ENCODE measurements around the gene PJA2.

Gene PJA2

GRCh38 chr5:109349388-109349787, 60.4 kb downstream of the PJA2 start:
- no peak for FAIRE-seq

- FAIRE-seq = no peak
Measured at GRCh38 chr5:109347252-109347888, 62.4 kb downstream of the PJA2 start.

- no peak for FAIRE-seq
Measured at GRCh38 chr5:109345699-109346098, 64.1 kb downstream of the PJA2 start.

- FAIRE-seq = no peak
Measured at GRCh38 chr5:109340351-109340750, 69.4 kb downstream of the PJA2 start.

GRCh38 chr5:109335114-109335513, 74.7 kb downstream of the PJA2 start:
- FAIRE-seq = no peak

- no peak for FAIRE-seq
Measured at GRCh38 chr5:109334056-109334455, 75.7 kb downstream of the PJA2 start.

GRCh38 chr5:109329333-109330237, 80.2 kb downstream of the PJA2 start:
- FAIRE-seq = no peak

GRCh38 chr5:109328626-109329025, 81.1 kb downstream of the PJA2 start:
- FAIRE-seq = no peak

GRCh38 chr5:109327570-109327969, 82.2 kb downstream of the PJA2 start:
- no peak for FAIRE-seq

- FAIRE-seq = no peak
Measured at GRCh38 chr5:109326919-109327318, 82.9 kb downstream of the PJA2 start.

- no peak for FAIRE-seq
Measured at GRCh38 chr5:109325456-109325855, 84.3 kb downstream of the PJA2 start.

- no peak for FAIRE-seq
Measured at GRCh38 chr5:109324931-109325330, 84.8 kb downstream of the PJA2 start.

GRCh38 chr5:109324351-109324750, 85.4 kb downstream of the PJA2 start:
- FAIRE-seq = no peak

- no peak for FAIRE-seq
Measured at GRCh38 chr5:109322694-109323093, 87.1 kb downstream of the PJA2 start.

- no peak for FAIRE-seq
Measured at GRCh38 chr5:109319351-109319750, 90.4 kb downstream of the PJA2 start.

GRCh38 chr5:109318455-109319108, 91.2 kb downstream of the PJA2 start:
- no peak for FAIRE-seq

- FAIRE-seq = no peak
Measured at GRCh38 chr5:109316634-109317033, 93.1 kb downstream of the PJA2 start.

GRCh38 chr5:109315245-109315644, 94.5 kb downstream of the PJA2 start:
- no peak for FAIRE-seq

- no peak for FAIRE-seq
Measured at GRCh38 chr5:109313127-109313526, 96.6 kb downstream of the PJA2 start.

- FAIRE-seq = no peak
Measured at GRCh38 chr5:109312695-109313094, 97.1 kb downstream of the PJA2 start.

GRCh38 chr5:109310315-109310714, 99.5 kb downstream of the PJA2 start:
- no peak for FAIRE-seq

GRCh38 chr5:109309326-109310063, 100.3 kb downstream of the PJA2 start:
- FAIRE-seq = no peak

GRCh38 chr5:109307951-109308350, 101.8 kb downstream of the PJA2 start:
- FAIRE-seq = no peak
